GM12892 (cell line): Measurements from ENCODE around the gene CHURC1.

ENCODE experiments used
- POLR2A ChIP-seq: IDR thresholded peaks from 2 replicates; pipeline ENCODE4 v1.6.1; 2011; ENCODE audit warnings: low read depth, low read length, control low read depth
- POLR2AphosphoS5 ChIP-seq: IDR thresholded peaks from 2 replicates; pipeline ENCODE4 v1.6.1; 2011; ENCODE audit warnings: low read depth, low read length, control low read depth

DNA sequence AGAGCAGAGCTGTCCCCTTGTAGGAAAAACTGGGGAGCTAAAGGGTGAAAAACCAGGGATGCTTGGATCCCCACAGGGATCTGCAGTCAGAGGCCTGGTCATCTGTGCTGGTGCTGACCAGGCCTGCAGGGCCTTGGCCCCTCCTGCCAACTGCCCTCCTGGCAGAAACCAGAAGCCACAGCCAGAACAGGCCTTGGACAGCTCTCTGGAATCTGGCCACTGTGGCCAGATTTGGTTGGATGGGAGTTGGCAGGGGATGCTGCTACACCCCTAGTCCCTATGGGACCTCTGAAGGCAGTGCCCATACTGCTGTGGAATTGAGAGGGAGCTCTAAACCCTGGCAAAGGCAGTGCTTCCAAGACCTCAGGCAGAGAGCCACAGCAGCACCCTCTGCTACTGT lies 37.5 kb downstream of the CHURC1 start:
- no peak for TF ChIP-seq POLR2AphosphoS5
- no peak for TF ChIP-seq POLR2A
